Left ventricle myocardium inferior (tissue), 1 donor: ENCODE data around the gene IFT52. TPM values are rescaled to one million over a fixed set of nuclear protein-coding genes. Genes with fewer than 3 reads are reported as not detected.

Experiments
- DNase-seq: peaks from one replicate; pipeline ENCODE4 v3.0.0-alpha.2; 2020
- H3K27ac ChIP-seq: fragments of 200-600 bp; replicated peaks from 2 replicates; pipeline ENCODE4 v1.8.0; 2021
- H3K27me3 ChIP-seq: fragments of 200-600 bp; 2 replicates; pipeline ENCODE4 v1.8.0; 2021; ENCODE audit warnings: low read depth
- H3K36me3 ChIP-seq: fragments of 200-600 bp; 2 replicates; pipeline ENCODE4 v1.8.0; 2021
- H3K4me1 ChIP-seq: fragments of 200-600 bp; 2 replicates; pipeline ENCODE4 v1.8.0; 2021
- H3K4me3 ChIP-seq: fragments of 200-600 bp; 2 replicates; pipeline ENCODE4 v1.8.0; 2021; ENCODE audit warnings: mild to moderate bottlenecking, moderate library complexity
- H3K9me3 ChIP-seq: fragments of 200-600 bp; replicated peaks from 2 replicates; pipeline ENCODE4 v1.8.0; 2021
- CTCF ChIP-seq: fragments of 200-600 bp; IDR thresholded peaks from 2 replicates; pipeline ENCODE4 v1.8.0; 2021; ENCODE audit warnings: antibody characterized with exemption, mild to moderate bottlenecking, borderline replicate concordance
- intact Hi-C: fragments of 100-400 bp; cut with micrococcal nuclease; formaldehyde crosslinking; loops from one replicate; pipeline ENCODE4 v1.11.0; 2022
- long read RNA-seq: library from polyadenylated mRNA; unstranded; transcript quantifications from one replicate; pipeline ENCODE4 v2.0.0, GENCODE V29; 2021
- total RNA-seq: library from RNA; stranded (reverse); fragmentation: NEBNext Ultra II Directional; extraction: Animal tissue kit (Norgen Biotek cat#: 25700); gene quantifications from one replicate; pipeline ENCODE4 v1.2.1, GENCODE V29; 2021
- donor health status: DM: no; HTN: yes; CAD: no; lungs with severe emphysema.

The IFT52 gene
- 6.6 TPM for total RNA-seq
- long read RNA-seq, transcript IFT52-201 (14 exons, 1,757 nt), result major isoform, 7 of 11 reads
- long read RNA-seq, partial matches to known transcripts, result 0 of 11 reads
- long read RNA-seq, other reads (novel, unspliced or antisense), result 1 of 11 reads

DNA sequence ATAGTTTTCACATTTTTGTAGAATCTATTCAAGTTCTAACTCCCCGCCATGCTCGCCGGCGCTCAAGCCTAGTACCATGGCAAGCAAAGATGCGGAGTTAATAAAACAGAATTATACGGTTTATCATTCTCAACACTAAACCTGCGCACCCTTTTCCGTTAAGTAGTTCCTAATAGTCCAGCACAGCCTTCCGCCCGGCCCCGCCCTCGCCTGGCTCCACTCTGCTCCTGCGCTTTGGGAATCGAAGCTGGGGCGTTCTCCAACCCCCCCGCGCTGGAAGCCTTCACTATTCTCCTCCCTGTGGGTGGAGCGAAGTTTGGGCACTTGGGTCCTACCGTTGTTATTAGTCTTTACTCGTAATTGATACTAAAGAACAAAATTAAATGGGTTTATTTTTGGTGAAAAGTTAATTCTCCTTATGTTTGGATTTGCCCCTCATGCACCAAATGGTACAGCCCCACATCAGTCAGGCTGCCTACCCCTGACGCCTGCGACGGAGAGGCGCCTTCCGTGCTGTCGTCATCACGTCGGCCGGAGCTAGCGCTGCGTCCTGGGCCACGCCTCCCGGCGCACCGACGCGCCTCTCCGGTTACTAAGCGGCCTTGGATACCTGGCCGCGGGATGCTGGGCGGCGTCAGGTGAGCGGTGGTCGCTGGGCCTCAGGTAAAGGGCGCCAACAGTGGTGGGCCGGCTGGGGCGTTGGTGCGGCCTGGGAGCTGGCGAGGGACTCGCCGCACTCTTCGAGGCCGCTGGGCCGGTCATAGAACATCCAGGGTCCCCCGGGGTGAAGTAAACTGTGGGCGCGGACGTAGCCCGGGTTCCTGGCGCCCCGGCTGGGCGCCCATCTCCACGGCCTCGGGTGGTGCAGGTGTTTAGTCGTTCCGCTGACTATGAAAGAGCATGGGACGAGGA lies at the start of gene IFT52:
IFT52 (plus strand) TSS at position 546 of the 912 bp plus-strand sequence. CDS start 3,762 bp downstream, outside the sequence.
- peaks cover 16% of the 10 kb centered on the region for H3K36me3 ChIP-seq
- no peaks in the 10 kb centered on the region for H3K27me3 ChIP-seq
- H3K9me3 ChIP-seq, result no peaks in the 10 kb centered on the region
- no peak for TF ChIP-seq CTCF
- H3K4me1 ChIP-seq, result peaks cover 22% of the 10 kb centered on the region
- DNase-seq, result peak; percentile 95
- H3K4me3 ChIP-seq, result peak within 1 kb of the TSS; percentile 90
- peak within 1 kb of the TSS; percentile 84 for H3K27ac ChIP-seq
- intact Hi-C loops, result no loop called here

DNA sequence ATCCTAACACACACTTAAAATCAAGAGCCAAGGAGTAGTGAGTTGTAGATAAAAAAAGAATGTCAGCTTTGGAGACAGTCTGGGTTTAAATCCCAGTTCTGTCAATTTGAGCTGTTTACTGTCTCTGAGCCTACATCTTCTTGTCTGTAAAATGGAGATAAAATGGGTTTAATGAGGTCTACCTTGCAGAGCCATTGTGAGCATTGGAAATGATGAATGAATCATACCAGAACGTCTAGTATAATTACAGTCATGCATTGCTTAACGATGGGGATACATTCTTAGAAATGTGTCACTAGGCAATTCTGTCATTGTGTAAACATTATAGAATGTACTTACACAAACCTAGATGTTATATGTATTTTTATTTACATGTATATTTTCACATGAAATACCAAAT lies 49.5 kb upstream of the IFT52 start:
- no peak for TF ChIP-seq CTCF
- intact Hi-C loops, result no loop called here
- H3K36me3 ChIP-seq, result peaks cover 3% of the 10 kb centered on the region
- H3K9me3 ChIP-seq, result no peaks in the 10 kb centered on the region
- no peak for DNase-seq
- H3K4me3 ChIP-seq, result no peak overlapping the region
- H3K27me3 ChIP-seq, result no peaks in the 10 kb centered on the region
- H3K4me1 ChIP-seq, result no peaks in the 10 kb centered on the region
- H3K27ac ChIP-seq, result no peak overlapping the region

DNA sequence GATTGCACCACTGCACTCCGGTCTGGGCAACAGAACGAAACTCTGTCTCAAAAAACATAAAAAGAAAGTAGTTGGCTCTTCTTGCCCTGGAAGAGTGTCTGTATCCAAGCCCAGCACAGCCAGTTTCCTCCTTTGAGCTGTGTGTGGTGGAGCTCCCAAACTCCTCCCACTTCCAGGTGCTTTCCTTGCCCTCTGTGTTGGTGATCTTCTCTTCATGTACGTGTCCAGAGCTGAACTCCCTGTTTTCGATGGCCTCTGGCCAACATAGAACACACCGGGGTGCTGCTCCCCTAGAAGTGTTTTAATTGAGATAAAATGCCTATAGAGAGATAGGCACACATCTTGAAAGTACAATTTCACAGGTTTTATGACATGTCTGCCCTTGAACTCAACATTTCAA lies 48.6 kb upstream of the IFT52 start:
- Histone ChIP-seq H3K4me1 (no peaks in the 10 kb centered on the region), H3K27ac (no peak overlapping the region), H3K36me3 (no peaks in the 10 kb centered on the region), H3K9me3 (peaks cover 1% of the 10 kb centered on the region), H3K4me3 (no peak overlapping the region), H3K27me3 (no peaks in the 10 kb centered on the region)
- intact Hi-C loops, result no loop called here
- no peak for TF ChIP-seq CTCF
- no peak for DNase-seq

DNA sequence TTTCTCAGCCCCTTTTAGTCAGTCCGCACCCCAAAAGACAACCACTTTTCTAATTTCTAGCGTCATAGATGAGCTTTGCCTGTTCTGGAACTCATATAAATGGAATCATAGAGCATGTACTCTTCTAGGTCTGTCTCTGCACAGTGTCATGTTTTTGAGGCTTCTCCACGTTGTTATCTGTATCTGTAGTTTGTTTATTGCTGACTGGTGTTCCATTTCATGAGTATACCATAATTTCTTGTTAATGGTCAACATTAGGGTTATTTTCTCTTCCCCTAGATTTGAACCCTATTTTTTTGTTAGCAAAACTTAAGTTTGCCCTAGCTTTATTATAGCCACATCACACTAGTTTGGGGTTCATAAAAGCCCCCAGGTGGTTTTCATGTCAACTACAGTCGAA lies 48.1 kb upstream of the IFT52 start:
- Histone ChIP-seq H3K9me3 (peaks cover 6% of the 10 kb centered on the region), H3K27me3 (no peaks in the 10 kb centered on the region), H3K27ac (no peak overlapping the region), H3K36me3 (no peaks in the 10 kb centered on the region), H3K4me3 (no peak overlapping the region), H3K4me1 (no peaks in the 10 kb centered on the region)
- no peak for DNase-seq
- intact Hi-C loops, result no loop called here
- TF ChIP-seq CTCF, result no peak

GRCh38 chr20:43543138-43543537 lies 47.6 kb upstream of the IFT52 start:
- H3K4me1 ChIP-seq, result no peaks in the 10 kb centered on the region
- H3K9me3 ChIP-seq, result peaks cover 7% of the 10 kb centered on the region
- H3K27me3 ChIP-seq, result no peaks in the 10 kb centered on the region
- H3K27ac ChIP-seq, result no peak overlapping the region
- intact Hi-C loops, result no loop called here
- TF ChIP-seq CTCF, result no peak
- no peak overlapping the region for H3K4me3 ChIP-seq
- H3K36me3 ChIP-seq, result peaks cover 2% of the 10 kb centered on the region
- no peak for DNase-seq
